ENCODE results near the gene GPR108.

DNA sequence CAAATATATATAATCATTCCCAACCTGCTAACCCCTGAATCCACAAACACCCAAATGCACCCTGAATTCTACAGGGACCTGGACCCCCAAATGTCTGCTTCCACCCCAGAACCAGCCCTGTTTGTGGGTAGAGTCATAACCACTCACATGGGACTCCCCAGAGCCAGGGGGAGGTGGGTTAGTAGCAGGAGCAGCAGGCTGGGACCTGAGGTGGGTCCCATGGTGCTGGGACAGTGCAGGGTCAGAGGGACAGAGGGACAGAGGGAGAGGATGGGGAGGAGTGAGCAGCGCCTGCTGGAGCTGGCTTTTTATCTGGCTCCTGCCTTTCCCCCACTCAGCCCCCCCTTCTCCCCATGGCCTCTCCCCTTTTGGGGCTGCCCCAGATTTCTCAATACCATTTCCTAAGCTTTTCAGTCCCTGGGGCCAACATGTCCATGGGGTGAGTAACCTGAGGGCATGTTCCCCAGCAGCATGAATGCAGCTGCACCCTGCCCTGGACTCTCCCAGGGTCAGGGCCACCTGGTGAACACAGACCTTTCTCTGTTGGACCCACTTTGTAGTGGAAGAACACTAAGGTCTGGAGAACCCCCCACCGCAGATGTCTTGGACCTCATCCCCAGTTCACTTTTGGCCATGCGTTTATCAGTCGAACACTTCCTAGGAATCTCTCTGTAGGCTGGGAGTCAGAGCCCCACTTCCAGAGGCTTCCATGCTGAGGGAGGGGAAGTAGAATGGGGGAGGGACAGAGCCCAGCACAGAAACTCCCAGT is 16.8 kb downstream of the GPR108 start, which contains the start of gene C3:
- TF ChIP-seq SETDB1 (IDR thresholded peaks at IDR 0.05; ENCODE audit: insufficient read length, low read length) (no peak), ZNF121 (tag by site-specific recombination; IDR thresholded peaks at IDR 0.05) (no peak), ZBTB7A (tag by site-specific recombination; IDR thresholded peaks at IDR 0.05; ENCODE audit: low read depth) (no peak), ZNF175 (tag by site-specific recombination; IDR thresholded peaks at IDR 0.05) (no peak), ZNF621 (tag by site-specific recombination; IDR thresholded peaks at IDR 0.05) (no peak), ZNF596 (tag by site-specific recombination; IDR thresholded peaks at IDR 0.05) (no peak), TCF7L2 (IDR thresholded peaks at IDR 0.05; ENCODE audit: borderline replicate concordance, low read depth, low read length) (no peak), ZNF510 (tag by site-specific recombination; IDR thresholded peaks at IDR 0.05; ENCODE audit: insufficient replicate concordance) (no peak), ZNF274 (IDR thresholded peaks at IDR 0.05; ENCODE audit: low read length) (no peak), ZNF274 (tag by site-specific recombination; IDR thresholded peaks at IDR 0.05; ENCODE audit: borderline replicate concordance) (no peak), ZNF549 (tag by site-specific recombination; IDR thresholded peaks at IDR 0.05) (no peak)
- TF ChIP-seq, protein P1, sequence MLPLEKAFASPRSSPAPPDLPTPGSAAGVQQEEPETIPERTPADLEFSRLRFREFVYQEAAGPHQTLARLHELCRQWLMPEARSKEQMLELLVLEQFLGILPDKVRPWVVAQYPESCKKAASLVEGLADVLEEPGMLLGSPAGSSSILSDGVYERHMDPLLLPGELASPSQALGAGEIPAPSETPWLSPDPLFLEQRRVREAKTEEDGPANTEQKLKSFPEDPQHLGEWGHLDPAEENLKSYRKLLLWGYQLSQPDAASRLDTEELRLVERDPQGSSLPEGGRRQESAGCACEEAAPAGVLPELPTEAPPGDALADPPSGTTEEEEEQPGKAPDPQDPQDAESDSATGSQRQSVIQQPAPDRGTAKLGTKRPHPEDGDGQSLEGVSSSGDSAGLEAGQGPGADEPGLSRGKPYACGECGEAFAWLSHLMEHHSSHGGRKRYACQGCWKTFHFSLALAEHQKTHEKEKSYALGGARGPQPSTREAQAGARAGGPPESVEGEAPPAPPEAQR (tag by site-specific recombination; IDR thresholded peaks at IDR 0.05), result no peak
- TF ChIP-seq, protein P2, sequence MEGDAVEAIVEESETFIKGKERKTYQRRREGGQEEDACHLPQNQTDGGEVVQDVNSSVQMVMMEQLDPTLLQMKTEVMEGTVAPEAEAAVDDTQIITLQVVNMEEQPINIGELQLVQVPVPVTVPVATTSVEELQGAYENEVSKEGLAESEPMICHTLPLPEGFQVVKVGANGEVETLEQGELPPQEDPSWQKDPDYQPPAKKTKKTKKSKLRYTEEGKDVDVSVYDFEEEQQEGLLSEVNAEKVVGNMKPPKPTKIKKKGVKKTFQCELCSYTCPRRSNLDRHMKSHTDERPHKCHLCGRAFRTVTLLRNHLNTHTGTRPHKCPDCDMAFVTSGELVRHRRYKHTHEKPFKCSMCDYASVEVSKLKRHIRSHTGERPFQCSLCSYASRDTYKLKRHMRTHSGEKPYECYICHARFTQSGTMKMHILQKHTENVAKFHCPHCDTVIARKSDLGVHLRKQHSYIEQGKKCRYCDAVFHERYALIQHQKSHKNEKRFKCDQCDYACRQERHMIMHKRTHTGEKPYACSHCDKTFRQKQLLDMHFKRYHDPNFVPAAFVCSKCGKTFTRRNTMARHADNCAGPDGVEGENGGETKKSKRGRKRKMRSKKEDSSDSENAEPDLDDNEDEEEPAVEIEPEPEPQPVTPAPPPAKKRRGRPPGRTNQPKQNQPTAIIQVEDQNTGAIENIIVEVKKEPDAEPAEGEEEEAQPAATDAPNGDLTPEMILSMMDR (tag by site-specific recombination; IDR thresholded peaks at IDR 0.05), result no peak
- TF ChIP-seq, protein P3, sequence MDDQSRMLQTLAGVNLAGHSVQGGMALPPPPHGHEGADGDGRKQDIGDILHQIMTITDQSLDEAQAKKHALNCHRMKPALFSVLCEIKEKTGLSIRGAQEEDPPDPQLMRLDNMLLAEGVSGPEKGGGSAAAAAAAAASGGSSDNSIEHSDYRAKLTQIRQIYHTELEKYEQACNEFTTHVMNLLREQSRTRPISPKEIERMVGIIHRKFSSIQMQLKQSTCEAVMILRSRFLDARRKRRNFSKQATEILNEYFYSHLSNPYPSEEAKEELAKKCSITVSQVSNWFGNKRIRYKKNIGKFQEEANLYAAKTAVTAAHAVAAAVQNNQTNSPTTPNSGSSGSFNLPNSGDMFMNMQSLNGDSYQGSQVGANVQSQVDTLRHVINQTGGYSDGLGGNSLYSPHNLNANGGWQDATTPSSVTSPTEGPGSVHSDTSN (CRISPR knock-in tag; IDR thresholded peaks at IDR 0.05), result no peak
- TF ChIP-seq, protein P4, sequence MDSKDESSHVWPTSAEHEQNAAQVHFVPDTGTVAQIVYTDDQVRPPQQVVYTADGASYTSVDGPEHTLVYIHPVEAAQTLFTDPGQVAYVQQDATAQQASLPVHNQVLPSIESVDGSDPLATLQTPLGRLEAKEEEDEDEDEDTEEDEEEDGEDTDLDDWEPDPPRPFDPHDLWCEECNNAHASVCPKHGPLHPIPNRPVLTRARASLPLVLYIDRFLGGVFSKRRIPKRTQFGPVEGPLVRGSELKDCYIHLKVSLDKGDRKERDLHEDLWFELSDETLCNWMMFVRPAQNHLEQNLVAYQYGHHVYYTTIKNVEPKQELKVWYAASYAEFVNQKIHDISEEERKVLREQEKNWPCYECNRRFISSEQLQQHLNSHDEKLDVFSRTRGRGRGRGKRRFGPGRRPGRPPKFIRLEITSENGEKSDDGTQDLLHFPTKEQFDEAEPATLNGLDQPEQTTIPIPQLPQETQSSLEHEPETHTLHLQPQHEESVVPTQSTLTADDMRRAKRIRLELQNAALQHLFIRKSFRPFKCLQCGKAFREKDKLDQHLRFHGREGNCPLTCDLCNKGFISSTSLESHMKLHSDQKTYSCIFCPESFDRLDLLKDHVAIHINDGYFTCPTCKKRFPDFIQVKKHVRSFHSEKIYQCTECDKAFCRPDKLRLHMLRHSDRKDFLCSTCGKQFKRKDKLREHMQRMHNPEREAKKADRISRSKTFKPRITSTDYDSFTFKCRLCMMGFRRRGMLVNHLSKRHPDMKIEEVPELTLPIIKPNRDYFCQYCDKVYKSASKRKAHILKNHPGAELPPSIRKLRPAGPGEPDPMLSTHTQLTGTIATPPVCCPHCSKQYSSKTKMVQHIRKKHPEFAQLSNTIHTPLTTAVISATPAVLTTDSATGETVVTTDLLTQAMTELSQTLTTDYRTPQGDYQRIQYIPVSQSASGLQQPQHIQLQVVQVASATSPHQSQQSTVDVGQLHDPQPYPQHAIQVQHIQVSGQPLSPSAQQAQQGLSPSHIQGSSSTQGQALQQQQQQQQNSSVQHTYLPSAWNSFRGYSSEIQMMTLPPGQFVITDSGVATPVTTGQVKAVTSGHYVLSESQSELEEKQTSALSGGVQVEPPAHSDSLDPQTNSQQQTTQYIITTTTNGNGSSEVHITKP (tag by site-specific recombination; IDR thresholded peaks at IDR 0.05), result peak; percentile 37; the same call in 1 of the 2 replicates

All from HEK293 (cell line).